Epithelial cell of esophagus (primary cell): ENCODE measurements around the gene IRS2.

ENCODE experiments used
- DNase-seq: peaks from one replicate; pipeline ENCODE4 v3.0.0; 2010; ENCODE audit warnings: low read depth
- H3K4me3 ChIP-seq: 2 replicates; pipeline ENCODE4 v1.5.1; 2011; ENCODE audit warnings: mild to moderate bottlenecking, low read length, control low read depth
- TF ChIP-seq, protein P1 (sequence below): IDR thresholded peaks from 2 replicates; pipeline ENCODE4 v1.5.1; 2011; ENCODE audit warnings: low read depth, mild to moderate bottlenecking, low read length, control low read depth, inconsistent platforms; ENCODE audit not compliant: insufficient read depth; ENCODE audit errors: missing control alignments

IRS2 gene

DNA sequence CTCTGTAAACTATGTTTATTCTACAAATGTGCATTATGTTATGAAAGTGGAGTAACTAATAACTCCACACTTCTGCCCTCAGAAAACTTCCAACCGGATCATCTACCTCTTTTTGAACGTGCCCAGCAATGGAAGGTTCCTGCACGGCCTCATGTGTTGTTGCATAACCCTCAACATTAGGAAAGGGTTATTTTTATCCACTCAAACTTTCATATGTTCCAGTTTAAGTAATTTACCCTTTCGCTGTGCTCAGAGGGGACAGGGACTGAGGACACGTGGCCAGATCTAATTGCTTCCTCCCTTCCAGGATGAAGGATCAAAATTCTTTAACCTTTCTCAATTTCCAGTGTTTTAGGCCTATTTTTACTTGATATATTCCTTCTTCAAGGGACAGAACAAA, 29.6 kb downstream of the IRS2 start:
- H3K4me3 ChIP-seq = no peak overlapping the region
- TF ChIP-seq, protein P1, sequence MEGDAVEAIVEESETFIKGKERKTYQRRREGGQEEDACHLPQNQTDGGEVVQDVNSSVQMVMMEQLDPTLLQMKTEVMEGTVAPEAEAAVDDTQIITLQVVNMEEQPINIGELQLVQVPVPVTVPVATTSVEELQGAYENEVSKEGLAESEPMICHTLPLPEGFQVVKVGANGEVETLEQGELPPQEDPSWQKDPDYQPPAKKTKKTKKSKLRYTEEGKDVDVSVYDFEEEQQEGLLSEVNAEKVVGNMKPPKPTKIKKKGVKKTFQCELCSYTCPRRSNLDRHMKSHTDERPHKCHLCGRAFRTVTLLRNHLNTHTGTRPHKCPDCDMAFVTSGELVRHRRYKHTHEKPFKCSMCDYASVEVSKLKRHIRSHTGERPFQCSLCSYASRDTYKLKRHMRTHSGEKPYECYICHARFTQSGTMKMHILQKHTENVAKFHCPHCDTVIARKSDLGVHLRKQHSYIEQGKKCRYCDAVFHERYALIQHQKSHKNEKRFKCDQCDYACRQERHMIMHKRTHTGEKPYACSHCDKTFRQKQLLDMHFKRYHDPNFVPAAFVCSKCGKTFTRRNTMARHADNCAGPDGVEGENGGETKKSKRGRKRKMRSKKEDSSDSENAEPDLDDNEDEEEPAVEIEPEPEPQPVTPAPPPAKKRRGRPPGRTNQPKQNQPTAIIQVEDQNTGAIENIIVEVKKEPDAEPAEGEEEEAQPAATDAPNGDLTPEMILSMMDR = no peak
- DNase-seq = no peak

DNA sequence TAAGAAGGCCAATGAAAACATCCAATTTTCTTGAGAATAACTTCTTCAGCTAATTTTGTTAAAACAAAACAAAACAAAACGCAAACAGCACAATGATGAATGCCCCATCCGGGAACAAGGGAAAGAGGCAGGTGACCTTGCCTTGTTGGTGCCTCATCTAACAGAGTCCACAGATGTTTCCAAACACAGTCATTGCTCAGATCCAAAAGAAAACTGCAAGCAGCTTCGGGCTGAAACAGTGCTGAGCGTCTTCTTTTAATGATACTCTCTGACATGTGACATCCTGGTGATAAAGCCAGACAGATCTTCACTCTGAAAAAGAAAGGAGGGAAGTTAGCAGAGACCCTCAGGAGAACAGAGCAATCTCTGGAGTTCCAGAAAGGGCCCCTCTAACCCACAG, 30.4 kb downstream of the IRS2 start:
- DNase-seq = no peak
- no peak overlapping the region for H3K4me3 ChIP-seq
- TF ChIP-seq, protein P1 = no peak

DNA sequence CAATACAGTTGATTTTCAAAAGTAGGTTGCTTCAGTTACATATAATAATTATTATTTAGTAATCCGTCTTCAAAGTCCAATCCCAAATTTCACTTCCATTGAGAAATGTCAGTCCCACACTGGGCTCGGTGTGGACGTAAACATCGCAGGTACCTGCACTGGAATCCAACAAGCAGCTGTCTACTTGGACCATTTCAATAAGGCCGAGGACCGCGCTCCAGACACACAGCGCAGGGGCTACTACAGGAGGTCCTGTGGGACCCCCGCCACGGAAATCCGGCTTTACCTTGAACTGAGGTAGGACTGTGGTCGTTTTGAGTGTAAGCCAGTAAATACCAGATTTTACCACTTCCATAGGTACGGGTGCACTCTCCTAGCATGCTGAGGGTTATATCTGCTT, 30.8 kb downstream of the IRS2 start:
- TF ChIP-seq, protein P1 = no peak
- DNase-seq = no peak
- H3K4me3 ChIP-seq = no peak overlapping the region

DNA sequence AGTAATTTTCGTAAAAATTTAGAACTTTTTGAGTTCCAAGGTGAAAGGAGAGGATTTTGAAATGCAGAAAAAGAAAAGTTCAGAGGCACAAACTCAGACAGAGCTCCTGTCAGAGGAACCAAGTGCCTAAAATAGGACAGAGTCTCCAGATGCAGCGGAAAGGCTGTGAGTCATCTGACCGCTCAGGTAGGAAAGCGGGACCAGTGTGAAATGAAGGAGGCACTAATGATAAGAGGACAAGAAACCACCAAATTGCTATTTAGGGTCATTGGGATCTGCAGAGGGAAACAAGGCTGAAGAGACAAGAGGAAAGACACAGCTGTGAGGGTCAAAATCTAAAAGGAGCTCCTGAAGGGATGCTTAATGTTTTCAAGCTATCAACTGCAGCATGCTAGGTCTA, 34.9 kb downstream of the IRS2 start:
- no peak for DNase-seq
- no peak overlapping the region for H3K4me3 ChIP-seq
- TF ChIP-seq, protein P1 = no peak

DNA sequence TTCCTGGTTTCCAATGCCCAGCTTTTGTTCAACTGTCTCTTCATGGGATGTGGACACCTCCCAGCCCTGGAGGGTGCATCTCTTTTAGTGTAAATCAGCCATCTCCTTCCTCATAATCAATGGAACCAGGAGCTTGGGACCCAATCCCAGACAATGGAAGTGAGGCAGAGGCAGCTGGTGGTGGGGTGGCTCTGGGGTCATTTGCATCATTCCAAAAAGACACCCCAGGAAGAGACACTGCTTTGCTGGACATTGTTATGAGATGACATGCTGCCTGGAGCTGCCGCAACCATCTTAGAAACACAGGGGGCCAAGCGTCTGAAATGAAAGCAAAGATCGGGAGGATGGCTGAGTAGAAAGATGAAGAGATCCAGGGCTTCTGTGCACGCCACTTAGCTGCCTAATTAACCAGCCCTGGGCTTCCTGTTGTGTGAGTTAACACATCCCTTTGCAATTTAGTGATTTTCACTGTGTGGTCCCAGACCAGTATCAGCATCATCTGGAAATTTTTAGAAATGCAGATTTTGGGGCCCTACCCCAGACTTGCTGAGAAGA, 36.1 kb downstream of the IRS2 start:
- TF ChIP-seq, protein P1 = no peak
- no peak for DNase-seq
- no peak overlapping the region for H3K4me3 ChIP-seq

DNA sequence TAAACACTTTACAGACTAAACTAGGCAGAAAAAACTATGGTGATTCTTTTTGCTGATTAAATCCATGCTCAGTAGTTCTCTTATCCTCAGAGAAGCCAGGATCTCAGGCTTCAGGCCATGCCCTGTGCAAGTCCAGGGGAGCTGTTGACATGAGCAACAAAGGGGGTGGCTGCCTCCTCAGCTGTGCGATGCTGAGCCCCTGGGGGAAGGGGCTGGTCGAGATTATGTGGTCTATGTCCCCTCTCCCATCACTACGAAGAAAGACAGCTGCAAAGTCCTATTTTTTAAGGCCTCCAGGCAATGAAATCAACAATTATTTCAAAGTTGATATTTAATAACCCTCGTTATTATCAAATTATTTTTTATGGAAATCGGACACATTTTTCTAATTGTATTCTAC, 37.0 kb downstream of the IRS2 start:
- TF ChIP-seq, protein P1 = no peak
- DNase-seq = no peak
- no peak overlapping the region for H3K4me3 ChIP-seq

DNA sequence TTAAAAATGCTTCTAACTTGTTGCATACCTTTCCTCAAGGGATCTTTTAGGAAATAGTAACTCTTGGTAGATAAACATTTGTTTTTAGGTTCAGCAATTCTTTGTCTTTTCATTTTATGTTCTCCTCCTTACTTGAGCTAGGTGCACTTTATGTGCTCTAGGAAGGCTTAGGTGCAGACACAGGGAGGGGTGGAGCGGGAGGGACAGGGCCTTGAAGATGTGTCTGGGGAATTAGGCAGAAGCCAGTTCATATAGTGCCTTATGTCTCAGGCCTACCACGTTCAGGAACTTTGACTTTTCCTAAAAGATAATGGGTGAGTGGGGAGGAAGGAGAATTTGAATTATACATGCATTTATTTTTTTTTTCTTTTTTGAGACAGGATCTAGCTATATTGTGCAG, 37.7 kb downstream of the IRS2 start:
- no peak for DNase-seq
- TF ChIP-seq, protein P1 = no peak
- no peak overlapping the region for H3K4me3 ChIP-seq
